Fibroblast of peridontal ligament (primary cell): ENCODE results near the gene ARHGAP35.
"Not testable (repeated sequence)": the region's sequence is repeated elsewhere in the genome, so short reads cannot be mapped to it uniquely, and the experiment has no call there.

Source experiments
- DNase-seq: peaks from one replicate; pipeline ENCODE4 v3.0.0-alpha.2; 2010; ENCODE audit errors: extremely low read depth

The ARHGAP35 gene

DNA sequence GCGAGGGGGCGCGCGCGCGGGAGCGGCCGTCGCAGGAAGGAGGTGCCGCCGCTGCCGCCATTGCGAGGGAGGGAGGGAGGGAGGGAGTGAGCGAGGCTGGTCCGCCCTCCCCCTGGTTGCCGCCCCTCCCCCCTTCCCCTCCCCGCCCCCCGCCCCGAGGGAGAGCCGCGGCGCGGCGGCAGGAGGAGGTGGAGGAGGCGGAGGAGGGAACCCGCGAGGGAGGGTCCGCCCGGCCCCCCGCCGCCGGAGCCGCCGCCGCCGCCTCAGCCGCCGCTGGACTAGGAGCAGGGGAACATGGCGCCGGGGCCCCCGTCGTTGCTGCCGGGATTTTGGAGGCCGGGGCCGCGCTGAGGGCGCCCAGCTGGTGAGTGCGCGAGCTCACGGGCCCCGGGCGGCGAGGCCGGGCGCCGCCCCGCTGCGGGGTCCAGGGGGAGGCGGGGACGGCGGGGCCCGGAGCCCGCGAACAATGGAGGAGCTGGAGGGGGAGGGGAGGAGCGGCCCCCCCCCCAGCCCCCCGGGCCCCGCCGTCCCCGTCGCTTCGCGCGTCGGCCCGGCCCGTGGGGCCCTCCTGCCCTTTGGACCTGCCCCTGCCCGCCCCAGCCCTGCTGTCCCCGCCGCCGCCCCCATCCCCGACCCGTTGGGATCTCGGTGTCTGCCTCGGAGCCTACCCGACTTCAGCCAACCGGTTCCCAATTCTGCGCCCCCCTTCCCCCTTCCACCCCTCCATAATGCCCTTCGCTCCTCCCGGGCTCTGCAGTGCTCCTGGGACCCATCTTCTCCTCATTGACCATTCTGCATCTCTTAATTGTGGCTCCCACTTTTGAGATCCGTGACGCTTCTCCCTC lies at the start of gene ARHGAP35:
Gene ARHGAP35, plus strand, starts transcription at position 152 of the 845 bp plus-strand sequence. CDS start 57,679 bp downstream, outside the sequence.
- DNase-seq = no peak

- no peak for DNase-seq
These were observed 47.6 kb upstream of the ARHGAP35 start for GRCh38 chr19:46812977-46813838.

GRCh38 chr19:46813839-46814358 lies 46.9 kb upstream of the ARHGAP35 start:
- DNase-seq = no peak

- no peak for DNase-seq
These were observed 44.8 kb upstream of the ARHGAP35 start for GRCh38 chr19:46815833-46816627.

GRCh38 chr19:46818812-46819211 lies 42.0 kb upstream of the ARHGAP35 start:
- no peak for DNase-seq

GRCh38 chr19:46821512-46822409 lies 39.0 kb upstream of the ARHGAP35 start:
- DNase-seq = no peak

GRCh38 chr19:46822410-46822787 lies 38.4 kb upstream of the ARHGAP35 start:
- not testable (repeated sequence) for DNase-seq

DNA sequence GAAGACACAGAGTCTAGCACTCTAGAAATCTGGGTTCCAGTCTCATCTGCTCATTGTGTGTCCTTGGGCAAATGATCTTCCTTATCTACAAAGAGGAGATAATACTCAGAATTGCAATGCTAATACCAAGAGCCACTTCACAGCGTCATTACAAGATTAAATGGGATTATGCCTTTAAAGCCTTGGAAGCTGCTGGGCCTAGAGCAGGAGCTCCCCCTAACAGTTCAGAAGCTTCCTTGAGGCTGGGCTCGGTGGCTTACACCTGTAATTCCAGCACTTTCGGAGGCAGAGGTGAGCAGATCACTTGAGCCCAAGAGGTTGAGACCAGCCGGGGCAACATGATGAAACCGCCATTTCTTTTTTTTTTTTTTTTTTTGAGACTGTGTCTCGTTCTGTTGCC lies 37.7 kb upstream of the ARHGAP35 start:
- no peak for DNase-seq

DNA sequence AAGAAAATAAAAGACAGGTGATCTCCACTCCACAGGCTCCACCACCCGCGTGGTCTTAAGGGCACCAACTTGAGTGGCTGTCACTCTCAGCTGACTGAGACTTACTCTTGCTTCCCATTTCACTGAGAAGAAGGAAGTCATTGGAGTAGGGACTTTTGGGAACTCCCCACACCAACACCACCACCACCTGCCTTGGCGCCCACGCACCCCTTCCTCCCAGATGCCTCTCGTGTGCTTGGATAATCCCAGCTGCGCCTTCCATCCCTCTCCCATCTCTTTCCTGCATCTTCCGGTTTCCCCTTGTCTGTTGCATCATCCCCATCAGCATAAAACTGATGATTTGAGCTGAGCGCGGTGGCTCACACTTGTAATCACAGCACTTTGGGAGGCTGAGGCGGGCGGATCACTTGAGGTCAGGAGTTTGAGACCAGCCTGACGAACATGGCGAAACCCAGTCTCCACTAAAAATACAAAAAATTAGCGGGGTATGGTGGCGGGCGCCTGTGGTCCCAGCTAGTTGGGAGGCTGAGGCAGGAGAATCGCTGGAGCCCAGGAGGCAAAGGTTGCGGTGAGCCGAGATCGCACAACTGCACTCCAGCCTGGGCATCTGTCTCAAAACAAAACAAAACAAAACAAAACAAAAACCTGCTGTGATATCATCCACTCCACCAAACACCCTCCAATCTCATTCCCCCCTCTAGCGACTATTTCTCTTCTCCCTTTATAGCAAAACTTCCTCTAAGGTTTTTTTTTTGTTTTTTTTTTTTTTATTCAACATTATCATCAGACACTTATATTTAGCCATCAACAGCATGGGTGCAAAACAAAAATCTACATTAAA lies 35.7 kb upstream of the ARHGAP35 start:
- no peak for DNase-seq

DNA sequence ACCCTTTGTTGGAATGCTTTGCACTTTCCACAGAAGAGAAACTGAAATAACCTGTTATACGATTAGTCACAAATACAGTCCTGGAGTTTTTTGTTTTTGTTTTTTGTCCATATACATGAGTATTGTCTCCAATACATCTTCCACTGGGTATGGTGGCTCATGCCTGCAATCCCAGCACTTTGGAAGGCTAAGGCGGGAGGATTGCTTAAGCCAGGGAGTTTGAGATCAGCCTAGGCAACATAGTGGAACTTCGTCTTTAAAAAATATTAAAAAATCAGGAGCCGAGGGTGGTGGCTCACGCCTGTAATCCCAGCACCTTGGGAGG lies 35.1 kb upstream of the ARHGAP35 start:
- DNase-seq = no peak

DNA sequence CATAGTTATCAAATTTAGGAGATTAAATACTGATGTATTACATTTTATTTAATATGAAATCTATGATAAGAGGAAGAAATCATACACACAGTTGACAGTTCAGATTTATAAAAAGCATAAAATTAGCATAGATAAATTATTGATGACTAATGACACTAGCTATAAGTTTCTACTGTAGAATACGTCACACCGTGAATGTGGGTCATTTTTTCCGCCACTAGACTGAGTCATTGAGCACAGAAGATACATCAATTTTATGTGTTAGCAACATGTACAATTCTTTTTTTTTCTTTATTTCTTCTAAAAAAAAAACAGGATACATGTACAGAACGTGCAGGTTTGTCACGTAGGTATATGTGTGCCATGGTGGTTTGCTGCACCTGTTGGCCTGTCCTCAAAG lies 32.3 kb upstream of the ARHGAP35 start:
- DNase-seq = no peak

- DNase-seq = no peak
These were observed 29.9 kb upstream of the ARHGAP35 start for GRCh38 chr19:46830864-46831263.

DNA sequence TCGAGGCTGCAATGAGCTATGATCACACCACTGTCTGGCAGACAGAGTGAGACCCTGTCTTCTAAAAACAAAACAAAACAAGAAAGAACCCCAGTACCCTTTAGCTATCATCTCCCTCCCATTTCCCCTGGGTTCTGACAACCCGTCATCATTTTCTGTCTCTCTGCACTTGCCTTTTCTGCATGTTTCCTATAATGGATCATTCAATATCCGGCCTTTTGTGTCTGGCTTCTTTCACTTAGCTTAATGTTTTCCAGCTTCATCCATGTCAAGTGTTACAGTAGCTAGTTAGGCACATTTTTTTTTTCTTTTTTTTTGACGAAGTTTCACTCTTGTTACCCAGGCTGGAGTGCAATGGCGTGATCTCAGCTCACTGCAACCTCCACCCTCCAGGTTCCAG lies 26.7 kb upstream of the ARHGAP35 start:
- DNase-seq = no peak

GRCh38 chr19:46834984-46835383 lies 25.8 kb upstream of the ARHGAP35 start:
- DNase-seq = no peak

DNA sequence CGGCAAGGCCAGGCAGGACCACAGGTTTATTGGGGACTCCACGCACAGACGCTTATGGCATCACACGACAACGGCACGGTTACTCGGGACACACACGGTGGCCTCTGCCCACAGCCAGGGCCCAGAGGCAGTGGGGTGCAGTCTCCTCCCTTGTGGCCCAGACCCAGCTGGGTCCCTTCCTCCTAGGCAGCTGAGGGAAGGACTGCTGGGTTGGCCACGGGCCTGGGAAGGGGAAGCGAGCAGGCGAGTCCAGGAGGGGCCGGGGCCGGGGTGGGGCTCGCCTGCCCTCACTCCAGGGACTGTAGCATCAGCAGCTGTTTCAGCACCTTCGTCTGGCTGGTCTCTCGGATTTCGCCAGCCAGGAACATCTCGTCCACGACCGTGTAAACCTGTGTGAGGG lies 22.6 kb upstream of the ARHGAP35 start:
- no peak for DNase-seq

DNA sequence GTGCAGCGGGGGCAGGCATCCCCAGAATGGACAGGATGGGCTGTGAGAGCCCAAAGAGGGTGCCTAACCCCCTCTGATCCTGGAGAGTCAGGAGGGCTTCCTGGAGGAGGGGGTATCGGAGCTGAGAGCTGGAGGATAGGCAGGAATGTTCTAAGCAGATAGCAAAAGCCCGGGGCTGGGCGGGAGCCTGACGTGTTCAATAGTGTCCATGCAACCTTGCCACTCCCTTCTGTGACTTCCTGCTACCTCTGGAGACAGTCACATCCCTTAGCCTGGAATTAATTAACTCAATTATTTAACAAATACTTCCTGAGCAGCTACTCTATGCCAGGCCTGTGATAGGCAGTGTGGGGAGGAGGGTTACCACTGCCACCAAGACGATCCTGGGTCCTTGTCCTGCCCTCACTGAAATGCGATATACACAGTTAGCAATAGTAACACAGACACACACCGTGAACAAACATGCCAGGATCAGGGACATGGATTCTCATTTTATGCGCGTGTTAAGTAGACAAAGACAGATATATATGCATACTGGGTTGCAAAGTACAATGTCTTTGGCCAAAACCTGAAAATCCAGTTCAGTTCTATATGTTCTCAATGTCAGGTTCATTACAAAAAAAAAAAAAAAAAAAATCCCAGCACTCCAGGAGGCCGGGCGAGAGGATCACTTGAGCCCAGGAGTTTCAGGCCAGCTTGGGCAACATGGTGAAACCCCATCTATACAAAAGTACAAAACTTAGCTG lies 20.9 kb upstream of the ARHGAP35 start:
- DNase-seq = no peak

DNA sequence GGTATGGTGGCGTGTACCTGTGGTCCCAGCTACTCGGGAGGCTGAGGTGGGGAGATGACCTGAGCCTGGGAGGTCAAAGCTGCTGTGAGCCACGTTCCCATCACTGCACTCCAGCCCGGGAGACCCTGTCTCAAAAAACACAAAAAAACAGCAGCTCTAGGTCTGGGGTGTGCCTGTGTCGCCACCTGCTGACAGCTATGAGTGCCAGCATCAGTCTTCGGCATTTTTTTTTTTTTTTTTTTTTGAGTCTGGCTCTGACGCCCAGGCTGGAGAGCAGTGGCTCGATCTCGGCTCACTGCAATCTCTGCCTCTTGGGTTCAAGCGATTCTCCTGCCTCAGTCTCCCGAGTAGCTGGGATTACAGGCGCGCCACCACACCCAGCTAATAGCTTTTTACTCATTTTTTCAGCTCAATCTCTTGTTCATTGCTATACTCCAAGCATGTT lies 20.3 kb upstream of the ARHGAP35 start:
- DNase-seq = peak; percentile 78

DNA sequence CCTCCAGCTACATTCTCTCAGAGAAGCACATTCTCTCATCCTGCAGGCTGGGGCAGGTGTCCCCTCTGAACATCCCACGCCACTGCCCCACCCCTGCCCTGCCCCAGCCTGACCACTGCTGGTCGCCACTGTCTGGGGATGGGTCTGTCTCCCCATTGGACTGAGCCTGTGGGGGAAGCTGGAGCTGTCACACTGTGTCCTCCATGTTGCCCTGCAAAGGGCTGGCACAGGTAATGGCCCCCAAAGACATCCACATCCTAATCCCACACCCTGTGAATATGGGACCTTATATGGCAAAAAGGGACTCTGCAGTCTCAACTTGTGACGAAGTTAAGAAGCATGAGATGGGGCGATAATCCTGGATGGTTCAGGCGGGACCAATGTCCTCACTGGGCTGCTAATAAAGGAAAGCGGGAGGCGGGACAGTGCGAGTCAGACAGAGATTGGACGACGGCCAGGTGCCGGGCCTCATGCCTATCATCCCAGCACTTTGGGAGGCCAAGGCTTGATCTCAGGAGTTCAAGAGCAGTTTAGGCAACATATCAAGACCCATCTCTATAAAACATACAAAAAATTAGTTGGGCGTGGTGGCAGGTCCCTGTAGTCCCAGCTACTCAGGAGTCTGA lies 19.2 kb upstream of the ARHGAP35 start:
- peak; percentile 38 for DNase-seq

GRCh38 chr19:46842791-46843190 lies 18.0 kb upstream of the ARHGAP35 start:
- no peak for DNase-seq
